ENCODE data around the gene ZNF385B.

GRCh38 chr2:179751163-179751809 lies 110.1 kb downstream of the ZNF385B start:
- TF ChIP-seq POLR2A (IDR thresholded peaks at IDR 0.05) (no peak), CTCF (IDR thresholded peaks at IDR 0.05) (peak; percentile 59 to 67 (median 61))

Data from uterus (tissue), 2 donors.